ENCODE measurements around the gene ZBTB5. TPM values are rescaled to one million over a fixed set of nuclear protein-coding genes. Genes with fewer than 3 reads are reported as not detected.

The ZBTB5 gene
- total RNA-seq, 1 experiment from 2014 or later, result 9.1 TPM

DNA sequence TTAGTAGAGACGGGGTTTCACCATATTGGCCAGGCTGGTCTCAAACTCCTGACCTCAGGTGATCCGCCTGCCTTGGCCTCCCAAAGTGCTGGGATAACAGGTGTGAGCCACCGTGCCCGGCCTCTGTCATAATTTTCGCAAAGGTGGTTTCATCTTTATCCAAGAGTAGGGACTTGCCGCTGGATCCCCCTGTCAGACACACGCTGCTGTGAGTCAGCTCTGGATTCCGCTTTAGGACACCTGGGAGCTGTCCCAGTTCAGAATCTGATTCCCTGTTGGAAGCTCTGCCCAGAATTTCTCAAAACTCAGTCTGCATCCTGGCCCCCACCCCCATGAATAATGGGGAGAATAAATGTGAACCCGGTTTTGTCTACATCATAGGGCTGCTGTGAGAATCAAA lies 60.7 kb downstream of the ZBTB5 start:
- no peaks in the 10 kb centered on the region for H3K27me3 ChIP-seq (ENCODE audit: insufficient read depth, low read length)
- no peaks in the 10 kb centered on the region for H3K9me3 Mint-ChIP-seq
- no peak overlapping the region for H3K18ac ChIP-seq (ENCODE audit: insufficient read length, low read depth, low read length)
- H3K27ac ChIP-seq (ENCODE audit: insufficient read length, low read depth, low read length), result no peak overlapping the region
- no peaks in the 10 kb centered on the region for H3K9me3 ChIP-seq (ENCODE audit: control insufficient read depth, low read depth, low read length)
- no peak overlapping the region for H2AFZ ChIP-seq (ENCODE audit: low read length)
- no peak overlapping the region for H2BK15ac ChIP-seq (ENCODE audit: low read depth, low read length)
- no peaks in the 10 kb centered on the region; the same call in 1 of the 2 replicates for H3K27me3 Mint-ChIP-seq (ENCODE audit: low read depth)
- no CpG with 5 or more reads among the region's 9 CpGs for WGBS (ENCODE audit: extremely low coverage, insufficient read length, low lambda C conversion rate)
- TF ChIP-seq CTCF (conservative IDR thresholded peaks at IDR 0.05), result no peak
- no peak overlapping the region for H4K5ac ChIP-seq (ENCODE audit: insufficient read length, low read depth, low read length)
- no peaks in the 10 kb centered on the region for H3K79me2 ChIP-seq (ENCODE audit: insufficient read depth, low read length)
- H4K20me1 ChIP-seq (ENCODE audit: control insufficient read depth, insufficient read depth, insufficient read length), result no peaks in the 10 kb centered on the region
- no peak overlapping the region for H2AK5ac ChIP-seq (ENCODE audit: insufficient read length, low read length)
- no peak overlapping the region for H2BK20ac ChIP-seq (ENCODE audit: low read depth, low read length, poor library complexity, severe bottlenecking)
- no peak for DNase-seq
- H3K23me2 ChIP-seq (ENCODE audit: insufficient read length, low read depth, low read length, poor library complexity, severe bottlenecking), result no peaks in the 10 kb centered on the region
- H3K27ac Mint-ChIP-seq, result no peak overlapping the region
- H2BK5ac ChIP-seq (ENCODE audit: insufficient read length, low read length), result no peak overlapping the region
- no peaks in the 10 kb centered on the region for H3K4me1 ChIP-seq (ENCODE audit: insufficient read depth, low read length)
- H3K4me2 ChIP-seq (ENCODE audit: insufficient read depth, insufficient read length, low read length), result no peak overlapping the region
- no peaks in the 10 kb centered on the region for H3K36me3 Mint-ChIP-seq (ENCODE audit: insufficient read depth in 1 of 3, low read depth in 3 of 3)
- no peak overlapping the region for H4K91ac ChIP-seq (ENCODE audit: insufficient read length, low read depth, low read length)
- no peak overlapping the region for H3K9ac ChIP-seq (ENCODE audit: extremely low read depth, insufficient read length, low read length)
- H3K14ac ChIP-seq (ENCODE audit: insufficient read depth, low read length), result no peak overlapping the region
- no peaks in the 10 kb centered on the region for H3K79me1 ChIP-seq (ENCODE audit: insufficient read depth, low read depth, low read length, poor library complexity, severe bottlenecking)
- H4K8ac ChIP-seq (replicated peaks; ENCODE audit: insufficient read length, low read depth, low read length), result no peak overlapping the region
- H3T11ph ChIP-seq (ENCODE audit: low read length), result no peak overlapping the region
- H2BK12ac ChIP-seq (ENCODE audit: insufficient read length, low read depth, low read length), result no peak overlapping the region
- no peak overlapping the region for H3K56ac ChIP-seq (ENCODE audit: insufficient read length, low read depth, low read length)
- H3K4me3 Mint-ChIP-seq, result no peak overlapping the region
- H3K4ac ChIP-seq (ENCODE audit: low read depth, low read length), result no peak overlapping the region
- H2BK120ac ChIP-seq (ENCODE audit: low read depth, low read length, poor library complexity, severe bottlenecking), result no peak overlapping the region
- H3K23ac ChIP-seq (ENCODE audit: insufficient read length, low read depth, low read length), result no peak overlapping the region
- H3K4me1 Mint-ChIP-seq, result peaks cover 0 to 3% of the 10 kb centered on the region in 2 experiments; a peak in 1 of 4 replicates

Data from H9 (cell line).